GM12865 (cell line): Measurements from ENCODE around the gene RYR3.

ENCODE experiments used
- DNase-seq: peaks from one replicate; pipeline ENCODE4 v3.0.0; 2010; ENCODE audit warnings: low read depth
- H3K4me3 ChIP-seq: 2 replicates; pipeline ENCODE4 v1.5.1; 2011; ENCODE audit warnings: mild to moderate bottlenecking, low read depth, low read length, control low read depth
- CTCF ChIP-seq: IDR thresholded peaks from 2 replicates; pipeline ENCODE4 v1.5.1; 2011; ENCODE audit warnings: low read length, control low read depth, low read depth, inconsistent platforms; ENCODE audit not compliant: insufficient read depth; ENCODE audit errors: missing control alignments

Gene RYR3

GRCh38 chr15:33851079-33851478 is 540.3 kb downstream of the RYR3 start:
- no peak overlapping the region for H3K4me3 ChIP-seq
- no peak for DNase-seq
- no peak for TF ChIP-seq CTCF

- TF ChIP-seq CTCF, result no peak
- H3K4me3 ChIP-seq, result no peak overlapping the region
- no peak for DNase-seq
These were observed 541.3 kb downstream of the RYR3 start for GRCh38 chr15:33852094-33852493.

GRCh38 chr15:33852570-33852969 is 541.8 kb downstream of the RYR3 start:
- DNase-seq, result no peak
- H3K4me3 ChIP-seq, result no peak overlapping the region
- TF ChIP-seq CTCF, result no peak

- no peak overlapping the region for H3K4me3 ChIP-seq
- DNase-seq, result no peak
- TF ChIP-seq CTCF, result no peak
These were observed 547.0 kb downstream of the RYR3 start for GRCh38 chr15:33857726-33858125.

- H3K4me3 ChIP-seq, result no peak overlapping the region
- no peak for DNase-seq
- TF ChIP-seq CTCF, result no peak
These were observed 548.1 kb downstream of the RYR3 start for GRCh38 chr15:33858836-33859235.

GRCh38 chr15:33859992-33860545 is 549.3 kb downstream of the RYR3 start:
- no peak overlapping the region for H3K4me3 ChIP-seq
- no peak for TF ChIP-seq CTCF
- no peak for DNase-seq

GRCh38 chr15:33860754-33861153 is 550.0 kb downstream of the RYR3 start:
- no peak for DNase-seq

More at GRCh38 chr15:33860754-33861153, 550.0 kb downstream of the RYR3 start:
- TF ChIP-seq CTCF, result no peak
- no peak overlapping the region for H3K4me3 ChIP-seq
